ENCODE results near the gene LBP.

LBP gene

GRCh38 chr20:38346247-38346651, at the start of gene LBP:
Gene LBP, plus strand, starts transcription at chr20:38346482. Its CDS starts 35 bp downstream, at chr20:38346517.
- no peaks in the 10 kb centered on the region for H3K4me1 Mint-ChIP-seq (ENCODE audit: low read depth)
- no peaks in the 10 kb centered on the region for H3K36me3 Mint-ChIP-seq (ENCODE audit: low read depth)
- no peaks in the 10 kb centered on the region for H3K9me3 Mint-ChIP-seq
- H3K27me3 Mint-ChIP-seq (ENCODE audit: low read depth): no peaks in the 10 kb centered on the region
- no peak within 1 kb of the TSS for H3K4me3 Mint-ChIP-seq
- no peak within 1 kb of the TSS for H3K27ac Mint-ChIP-seq

DNA sequence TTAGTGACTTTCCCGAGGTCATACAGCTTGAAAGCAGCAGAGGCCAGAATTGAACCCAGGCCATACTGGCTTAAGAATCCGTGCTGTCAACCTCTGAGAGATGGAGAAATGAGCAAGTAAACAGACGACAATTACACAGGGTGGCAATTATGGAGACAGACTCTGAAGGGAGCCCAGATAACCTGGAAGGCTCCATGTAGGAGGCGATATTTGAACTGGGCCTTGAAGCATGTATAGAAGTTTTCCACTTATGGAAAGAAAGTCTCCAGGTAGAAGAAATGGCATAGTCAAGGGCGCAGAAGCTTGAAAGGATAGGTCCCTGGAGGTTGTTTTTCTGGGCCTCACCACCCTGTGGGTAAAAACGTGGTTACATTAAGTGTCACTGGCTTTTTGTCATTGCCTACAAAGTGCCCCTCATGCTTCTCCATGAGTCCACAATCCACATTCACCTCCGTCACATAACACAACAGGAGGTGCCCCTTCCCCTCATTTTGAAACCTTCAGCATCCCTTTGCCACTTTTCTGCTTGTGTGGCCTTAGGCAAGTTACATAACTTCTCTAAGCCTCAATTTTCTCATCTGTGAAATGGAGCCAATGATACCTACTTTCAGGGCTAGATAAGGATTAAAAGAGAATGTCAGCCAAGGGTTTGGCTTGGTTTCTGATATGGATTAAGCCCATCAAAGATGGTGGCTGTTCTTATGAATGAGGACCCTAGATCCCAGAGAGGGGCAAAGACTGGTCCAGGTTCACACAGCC, 48.2 kb upstream of the LBP start:
- no peak overlapping the region for H3K27ac Mint-ChIP-seq
- peaks cover 31% of the 10 kb centered on the region for H3K27me3 Mint-ChIP-seq (ENCODE audit: low read depth)
- H3K4me1 Mint-ChIP-seq (ENCODE audit: low read depth): peaks cover 2% of the 10 kb centered on the region
- H3K9me3 Mint-ChIP-seq: no peaks in the 10 kb centered on the region
- H3K36me3 Mint-ChIP-seq (ENCODE audit: low read depth): no peaks in the 10 kb centered on the region
- H3K4me3 Mint-ChIP-seq: no peak overlapping the region

DNA sequence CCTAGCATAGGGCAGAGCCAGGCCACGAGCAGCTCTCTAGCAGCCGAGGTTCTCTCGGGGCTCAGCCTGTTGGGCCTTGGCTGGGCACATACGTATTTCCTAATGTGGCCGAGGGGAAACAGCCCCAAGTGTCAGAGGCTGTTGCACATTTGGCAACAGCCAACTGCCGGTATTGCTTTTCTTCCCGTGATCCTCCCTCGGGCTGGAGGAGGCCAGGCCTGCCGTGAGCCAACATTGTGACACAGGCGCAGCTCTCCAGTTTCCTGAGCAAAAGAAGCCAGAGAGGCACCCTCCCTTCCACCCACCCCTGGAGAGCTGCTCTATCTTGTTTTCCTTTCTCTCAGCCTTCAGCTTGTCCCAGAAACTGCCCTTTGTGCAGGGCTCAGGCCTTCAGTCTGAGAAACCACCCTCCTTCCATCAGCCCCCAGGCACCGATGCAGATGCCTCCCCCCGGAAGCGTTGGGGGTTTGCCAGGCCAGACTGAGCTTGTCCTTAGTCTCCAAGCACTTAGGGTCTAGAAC, 47.5 kb upstream of the LBP start:
- no peak overlapping the region for H3K27ac Mint-ChIP-seq
- H3K9me3 Mint-ChIP-seq: no peaks in the 10 kb centered on the region
- H3K27me3 Mint-ChIP-seq (ENCODE audit: low read depth): peaks cover 38% of the 10 kb centered on the region
- H3K4me1 Mint-ChIP-seq (ENCODE audit: low read depth): peaks cover 8% of the 10 kb centered on the region
- no peak overlapping the region for H3K4me3 Mint-ChIP-seq
- no peaks in the 10 kb centered on the region for H3K36me3 Mint-ChIP-seq (ENCODE audit: low read depth)

DNA sequence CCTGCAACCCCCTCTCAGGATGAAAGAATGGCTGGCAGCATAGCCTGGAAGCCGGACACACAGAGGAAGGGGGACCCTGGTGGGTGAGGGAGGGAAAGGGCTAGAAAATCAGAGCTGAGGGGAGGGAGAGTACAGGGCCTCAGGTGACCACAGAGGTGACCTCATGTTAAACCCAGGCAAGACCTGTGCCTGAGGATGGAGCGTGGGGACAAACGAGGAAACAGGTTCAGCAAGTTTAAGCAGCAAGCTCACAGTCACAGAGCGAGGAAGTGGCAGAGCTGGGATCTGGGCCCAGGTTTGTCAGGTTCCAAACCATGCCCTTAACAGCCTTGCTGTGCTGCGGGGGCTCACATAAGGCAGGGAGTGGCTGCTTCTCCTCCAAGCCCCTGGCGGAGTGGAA, 46.3 kb upstream of the LBP start:
- Mint-ChIP-seq H3K27me3 (ENCODE audit: low read depth) (peaks cover 50% of the 10 kb centered on the region), H3K36me3 (ENCODE audit: low read depth) (no peaks in the 10 kb centered on the region), H3K4me1 (ENCODE audit: low read depth) (peaks cover 15% of the 10 kb centered on the region), H3K9me3 (no peaks in the 10 kb centered on the region), H3K27ac (no peak overlapping the region), H3K4me3 (no peak overlapping the region)

GRCh38 chr20:38300438-38300837, 45.8 kb upstream of the LBP start:
- Mint-ChIP-seq H3K4me1 (ENCODE audit: low read depth) (peaks cover 15% of the 10 kb centered on the region), H3K27me3 (ENCODE audit: low read depth) (peaks cover 47% of the 10 kb centered on the region), H3K27ac (no peak overlapping the region), H3K9me3 (no peaks in the 10 kb centered on the region), H3K4me3 (no peak overlapping the region), H3K36me3 (ENCODE audit: low read depth) (no peaks in the 10 kb centered on the region)

DNA sequence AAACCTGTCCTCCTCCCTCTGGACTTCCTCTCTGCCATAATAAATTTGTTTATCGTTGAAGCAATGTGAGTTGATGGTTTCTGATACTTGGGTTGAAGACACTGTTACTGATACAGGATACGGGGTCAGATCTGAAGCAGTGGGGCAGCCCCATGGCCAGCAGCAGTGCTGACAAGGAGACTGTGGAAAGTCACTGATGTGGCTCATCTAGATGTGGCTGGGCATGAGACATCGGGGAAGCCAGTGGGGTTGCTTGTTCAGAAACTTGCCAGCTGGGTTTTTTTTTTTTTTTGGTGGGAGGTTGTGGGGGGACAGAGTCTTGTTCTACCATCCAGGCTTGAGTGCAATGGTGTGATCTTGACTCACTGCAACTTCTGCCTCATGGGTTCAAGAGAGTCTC, 45.0 kb upstream of the LBP start:
- no peak overlapping the region for H3K4me3 Mint-ChIP-seq
- H3K36me3 Mint-ChIP-seq (ENCODE audit: low read depth): no peaks in the 10 kb centered on the region
- peaks cover 15% of the 10 kb centered on the region for H3K4me1 Mint-ChIP-seq (ENCODE audit: low read depth)
- no peak overlapping the region for H3K27ac Mint-ChIP-seq
- peaks cover 48% of the 10 kb centered on the region for H3K27me3 Mint-ChIP-seq (ENCODE audit: low read depth)
- no peaks in the 10 kb centered on the region for H3K9me3 Mint-ChIP-seq

GRCh38 chr20:38302786-38303185, 43.5 kb upstream of the LBP start:
- H3K9me3 Mint-ChIP-seq: no peaks in the 10 kb centered on the region
- H3K4me3 Mint-ChIP-seq: no peak overlapping the region
- no peak overlapping the region for H3K27ac Mint-ChIP-seq
- peaks cover 17% of the 10 kb centered on the region for H3K4me1 Mint-ChIP-seq (ENCODE audit: low read depth)
- H3K36me3 Mint-ChIP-seq (ENCODE audit: low read depth): no peaks in the 10 kb centered on the region
- H3K27me3 Mint-ChIP-seq (ENCODE audit: low read depth): peaks cover 50% of the 10 kb centered on the region

GRCh38 chr20:38303908-38304379, 42.3 kb upstream of the LBP start, which contains the start of gene BPI:
Gene BPI, plus strand, starts transcription at chr20:38304156. Its CDS starts 68 bp downstream, at chr20:38304224.
- H3K27me3 Mint-ChIP-seq (ENCODE audit: low read depth): peaks cover 50% of the 10 kb centered on the region

GRCh38 chr20:38304845-38305447, 41.3 kb upstream of the LBP start:
- Mint-ChIP-seq H3K9me3 (no peaks in the 10 kb centered on the region), H3K27ac (no peak overlapping the region), H3K36me3 (ENCODE audit: low read depth) (no peaks in the 10 kb centered on the region), H3K27me3 (ENCODE audit: low read depth) (peaks cover 50% of the 10 kb centered on the region), H3K4me1 (ENCODE audit: low read depth) (peaks cover 19% of the 10 kb centered on the region), H3K4me3 (no peak overlapping the region)

More at GRCh38 chr20:38303908-38304379, 42.3 kb upstream of the LBP start, which contains the start of gene BPI:
- Mint-ChIP-seq H3K9me3 (no peaks in the 10 kb centered on the region), H3K4me1 (ENCODE audit: low read depth) (peaks cover 19% of the 10 kb centered on the region), H3K4me3 (no peak within 1 kb of the TSS), H3K27ac (no peak within 1 kb of the TSS), H3K36me3 (ENCODE audit: low read depth) (no peaks in the 10 kb centered on the region)

DNA sequence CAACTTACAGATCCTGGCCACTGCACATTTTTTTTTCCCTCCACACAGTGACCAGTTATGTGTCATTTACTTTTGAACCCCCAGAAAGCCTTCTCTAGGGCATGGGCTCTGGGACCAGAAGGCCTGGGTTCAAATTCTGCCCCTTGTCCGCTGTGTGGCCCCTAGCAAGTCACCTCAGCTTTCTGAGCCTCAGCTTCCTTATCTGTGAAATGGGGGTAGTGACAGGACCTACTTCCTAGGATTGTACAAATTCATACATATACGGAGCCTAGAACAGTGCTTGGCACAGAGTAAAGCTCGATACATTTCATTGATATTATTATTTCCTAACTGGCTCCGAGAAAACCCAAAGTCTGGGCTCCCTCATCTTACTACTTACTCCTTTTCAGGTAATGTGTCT, 40.7 kb upstream of the LBP start:
- no peak overlapping the region for H3K4me3 Mint-ChIP-seq
- no peak overlapping the region for H3K27ac Mint-ChIP-seq
- peaks cover 19% of the 10 kb centered on the region for H3K4me1 Mint-ChIP-seq (ENCODE audit: low read depth)
- H3K36me3 Mint-ChIP-seq (ENCODE audit: low read depth): no peaks in the 10 kb centered on the region
- H3K27me3 Mint-ChIP-seq (ENCODE audit: low read depth): peaks cover 47% of the 10 kb centered on the region
- no peaks in the 10 kb centered on the region for H3K9me3 Mint-ChIP-seq

- Mint-ChIP-seq H3K9me3 (no peaks in the 10 kb centered on the region), H3K27me3 (ENCODE audit: low read depth) (peaks cover 43% of the 10 kb centered on the region), H3K36me3 (ENCODE audit: low read depth) (no peaks in the 10 kb centered on the region), H3K27ac (no peak overlapping the region), H3K4me1 (ENCODE audit: low read depth) (peaks cover 19% of the 10 kb centered on the region), H3K4me3 (no peak overlapping the region)
Measured at GRCh38 chr20:38306379-38306778, 39.9 kb upstream of the LBP start.

DNA sequence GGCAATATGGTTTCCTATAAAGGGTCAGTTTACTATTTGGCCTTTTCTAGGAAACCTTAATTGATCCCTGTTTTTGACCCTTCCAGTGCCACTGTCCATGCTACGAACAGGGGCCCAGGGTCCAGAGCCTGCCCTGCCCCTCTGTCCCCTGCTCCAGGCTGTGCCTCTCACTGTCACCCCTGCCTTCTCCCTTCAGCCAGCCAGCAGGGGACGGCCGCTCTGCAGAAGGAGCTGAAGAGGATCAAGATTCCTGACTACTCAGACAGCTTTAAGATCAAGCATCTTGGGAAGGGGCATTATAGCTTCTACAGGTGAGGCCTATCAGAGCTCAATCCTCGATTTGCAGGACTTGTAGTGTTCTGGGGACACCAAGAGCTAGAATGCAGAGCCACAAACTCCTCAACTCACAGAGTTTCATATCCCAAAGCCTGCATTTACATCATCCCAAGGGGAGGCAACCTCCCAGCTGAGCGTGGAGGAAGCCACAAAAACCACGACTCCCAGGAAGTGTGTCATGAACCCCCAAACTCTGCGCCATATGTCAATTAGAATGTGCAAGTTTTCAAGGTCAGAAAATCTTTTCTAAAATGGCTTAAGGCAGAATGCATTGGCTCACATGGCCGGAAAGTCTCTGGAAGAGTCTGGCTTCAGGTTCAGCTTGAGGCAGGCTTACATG, 38.8 kb upstream of the LBP start:
- H3K4me3 Mint-ChIP-seq: no peak overlapping the region

DNA sequence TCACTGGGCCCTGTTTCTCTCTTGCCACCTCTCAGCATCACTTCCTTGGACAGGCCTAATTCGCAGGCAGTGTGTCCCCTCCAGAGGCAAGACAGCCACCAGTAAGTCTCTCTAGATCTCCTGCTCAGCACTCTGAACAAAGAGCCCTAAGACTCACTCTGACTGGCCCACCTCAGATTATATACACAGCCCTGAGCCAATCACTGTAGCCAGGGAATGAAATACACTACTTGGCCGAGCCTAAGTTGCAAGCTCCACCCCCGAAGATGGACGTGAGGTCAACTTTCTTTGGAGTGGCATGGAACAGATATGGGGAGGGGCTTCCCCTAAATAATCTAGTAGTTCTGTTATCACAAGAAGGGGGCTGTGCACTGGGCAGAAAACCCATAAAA, 38.2 kb upstream of the LBP start:
- Mint-ChIP-seq H3K4me3 (no peak overlapping the region), H3K27ac (no peak overlapping the region), H3K9me3 (no peaks in the 10 kb centered on the region), H3K27me3 (ENCODE audit: low read depth) (peaks cover 28% of the 10 kb centered on the region), H3K4me1 (ENCODE audit: low read depth) (peaks cover 18% of the 10 kb centered on the region), H3K36me3 (ENCODE audit: low read depth) (no peaks in the 10 kb centered on the region)

More for the DNA sequence above, 38.8 kb upstream of the LBP start:
- no peaks in the 10 kb centered on the region for H3K9me3 Mint-ChIP-seq
- H3K36me3 Mint-ChIP-seq (ENCODE audit: low read depth): no peaks in the 10 kb centered on the region
- H3K27me3 Mint-ChIP-seq (ENCODE audit: low read depth): peaks cover 33% of the 10 kb centered on the region
- no peak overlapping the region for H3K27ac Mint-ChIP-seq
- H3K4me1 Mint-ChIP-seq (ENCODE audit: low read depth): peaks cover 18% of the 10 kb centered on the region

- no peaks in the 10 kb centered on the region for H3K36me3 Mint-ChIP-seq (ENCODE audit: low read depth)
- peaks cover 24% of the 10 kb centered on the region for H3K27me3 Mint-ChIP-seq (ENCODE audit: low read depth)
- no peaks in the 10 kb centered on the region for H3K9me3 Mint-ChIP-seq
Measured at GRCh38 chr20:38308447-38308846, 37.8 kb upstream of the LBP start.

More at GRCh38 chr20:38308447-38308846, 37.8 kb upstream of the LBP start:
- H3K4me3 Mint-ChIP-seq: no peak overlapping the region
- peaks cover 14% of the 10 kb centered on the region for H3K4me1 Mint-ChIP-seq (ENCODE audit: low read depth)
- H3K27ac Mint-ChIP-seq: no peak overlapping the region
